HEK293 (cell line): ENCODE results near the gene KCNAB2.

Experiments used
- ATF2 ChIP-seq: fragments of 450-650 bp; formaldehyde crosslinking; IDR thresholded peaks from 2 replicates; pipeline ENCODE4 v1.5.1; 2016; ENCODE audit warnings: missing biosample characterization, missing genetic modification characterization, low read depth
- BCL6B ChIP-seq: fragments of 450-650 bp; formaldehyde crosslinking; IDR thresholded peaks from 2 replicates; pipeline ENCODE4 v1.5.1; 2017; ENCODE audit warnings: missing biosample characterization, missing genetic modification characterization
- HOXD13 ChIP-seq: sonication (generic); formaldehyde crosslinking; IDR thresholded peaks from 2 replicates; pipeline ENCODE4 v1.8.0; 2022; ENCODE audit warnings: missing genetic modification reagents, borderline replicate concordance
- KLF17 ChIP-seq: fragments of 450-650 bp; formaldehyde crosslinking; IDR thresholded peaks from 2 replicates; pipeline ENCODE4 v1.5.1; 2016; ENCODE audit warnings: missing biosample characterization, missing genetic modification characterization
- PRDM2 ChIP-seq: fragments of 450-650 bp; formaldehyde crosslinking; IDR thresholded peaks from 2 replicates; pipeline ENCODE4 v1.5.1; 2016; ENCODE audit warnings: missing biosample characterization, missing genetic modification characterization, borderline replicate concordance
- RBAK ChIP-seq: fragments of 450-650 bp; formaldehyde crosslinking; IDR thresholded peaks from 2 replicates; pipeline ENCODE4 v1.5.1; 2016; ENCODE audit warnings: missing biosample characterization, missing genetic modification characterization
- ZBTB17 ChIP-seq: fragments of 450-650 bp; formaldehyde crosslinking; IDR thresholded peaks from 2 replicates; pipeline ENCODE4 v1.5.1; 2016; ENCODE audit warnings: missing biosample characterization, missing genetic modification characterization
- ZBTB6 ChIP-seq: fragments of 450-650 bp; formaldehyde crosslinking; IDR thresholded peaks from 2 replicates; pipeline ENCODE4 v1.5.1; 2017; ENCODE audit warnings: missing biosample characterization, missing genetic modification characterization
- ZNF121 ChIP-seq: fragments of 450-650 bp; formaldehyde crosslinking; IDR thresholded peaks from 2 replicates; pipeline ENCODE4 v1.5.1; 2016; ENCODE audit warnings: missing biosample characterization, missing genetic modification characterization
- ZNF138 ChIP-seq: fragments of 450-650 bp; formaldehyde crosslinking; IDR thresholded peaks from 2 replicates; pipeline ENCODE4 v1.5.1; 2016; ENCODE audit warnings: missing biosample characterization, missing genetic modification characterization, borderline replicate concordance
- ZNF148 ChIP-seq: fragments of 450-650 bp; formaldehyde crosslinking; IDR thresholded peaks from 2 replicates; pipeline ENCODE4 v1.5.0; 2017; ENCODE audit warnings: missing biosample characterization, missing genetic modification characterization, borderline replicate concordance
- ZNF157 ChIP-seq: fragments of 450-650 bp; formaldehyde crosslinking; IDR thresholded peaks from 2 replicates; pipeline ENCODE4 v1.5.1; 2016; ENCODE audit warnings: missing biosample characterization, missing genetic modification characterization
- ZNF175 ChIP-seq: fragments of 450-650 bp; formaldehyde crosslinking; IDR thresholded peaks from 2 replicates; pipeline ENCODE4 v1.5.1; 2016; ENCODE audit warnings: missing biosample characterization, missing genetic modification characterization
- ZNF18 ChIP-seq: fragments of 450-650 bp; formaldehyde crosslinking; IDR thresholded peaks from 2 replicates; pipeline ENCODE4 v1.5.1; 2016; ENCODE audit warnings: missing biosample characterization, missing genetic modification characterization
- ZNF2 ChIP-seq: fragments of 450-650 bp; formaldehyde crosslinking; IDR thresholded peaks from 2 replicates; pipeline ENCODE4 v1.5.1; 2016; ENCODE audit warnings: missing biosample characterization, missing genetic modification characterization
- ZNF214 ChIP-seq: fragments of 450-650 bp; formaldehyde crosslinking; IDR thresholded peaks from 2 replicates; pipeline ENCODE4 v1.5.1; 2017; ENCODE audit warnings: missing biosample characterization, mild to moderate bottlenecking, missing genetic modification characterization, borderline replicate concordance
- ZNF223 ChIP-seq: fragments of 450-650 bp; formaldehyde crosslinking; IDR thresholded peaks from 2 replicates; pipeline ENCODE4 v1.5.1; 2016; ENCODE audit warnings: missing biosample characterization, missing genetic modification characterization
- ZNF24 ChIP-seq: fragments of 450-650 bp; formaldehyde crosslinking; IDR thresholded peaks from 2 replicates; pipeline ENCODE4 v1.5.1; 2016; ENCODE audit warnings: missing biosample characterization, missing genetic modification characterization
- ZNF266 ChIP-seq: fragments of 450-650 bp; formaldehyde crosslinking; IDR thresholded peaks from 2 replicates; pipeline ENCODE4 v1.5.1; 2016; ENCODE audit warnings: missing biosample characterization, missing genetic modification characterization, low read depth
- ZNF48 ChIP-seq: fragments of 450-650 bp; formaldehyde crosslinking; IDR thresholded peaks from 2 replicates; pipeline ENCODE4 v1.5.1; 2016; ENCODE audit warnings: missing biosample characterization, missing genetic modification characterization
- ZNF560 ChIP-seq: fragments of 450-650 bp; formaldehyde crosslinking; IDR thresholded peaks from 2 replicates; pipeline ENCODE4 v1.5.1; 2017; ENCODE audit warnings: missing biosample characterization, missing genetic modification characterization, borderline replicate concordance
- ZNF629 ChIP-seq: fragments of 450-650 bp; formaldehyde crosslinking; IDR thresholded peaks from 2 replicates; pipeline ENCODE4 v1.5.1; 2017; ENCODE audit warnings: missing biosample characterization, missing genetic modification characterization
- ZNF670 ChIP-seq: fragments of 450-650 bp; formaldehyde crosslinking; IDR thresholded peaks from 2 replicates; pipeline ENCODE4 v1.5.1; 2016; ENCODE audit warnings: missing biosample characterization, missing genetic modification characterization, low read depth
- ZNF701 ChIP-seq: fragments of 450-650 bp; formaldehyde crosslinking; IDR thresholded peaks from 2 replicates; pipeline ENCODE4 v1.5.1; 2016; ENCODE audit warnings: missing biosample characterization, missing genetic modification characterization
- ZNF76 ChIP-seq: fragments of 450-650 bp; formaldehyde crosslinking; IDR thresholded peaks from 2 replicates; pipeline ENCODE4; 2016; ENCODE audit warnings: low read depth, missing biosample characterization, missing genetic modification characterization, borderline replicate concordance
- ZNF785 ChIP-seq: fragments of 450-650 bp; formaldehyde crosslinking; IDR thresholded peaks from 2 replicates; pipeline ENCODE4 v1.5.1; 2016; ENCODE audit warnings: missing biosample characterization, missing genetic modification characterization

The KCNAB2 gene

GRCh38 chr1:6108476-6108875 is 62.8 kb downstream of the KCNAB2 start (continued):
- TF ChIP-seq ATF2 (tag by site-specific recombination) (no peak), PRDM2 (no peak), ZNF121 (no peak), KLF17 (no peak), ZNF148 (0 out of 2 replicates have a peak, but pooled peaks have one; percentile 25), ZNF629 (tag by site-specific recombination) (no peak), ZNF76 (tag by site-specific recombination) (no peak), ZNF18 (tag by site-specific recombination) (no peak), ZNF175 (tag by site-specific recombination) (no peak), ZNF701 (0 out of 2 replicates have a peak, but pooled peaks have one; percentile 37), ZNF48 (tag by site-specific recombination) (no peak), ZBTB17 (no peak), ZNF138 (tag by site-specific recombination) (no peak), RBAK (tag by site-specific recombination) (no peak), HOXD13 (CRISPR knock-in tag) (no peak), ZNF214 (no peak), ZNF266 (no peak), ZNF785 (tag by site-specific recombination) (peak; percentile 80), ZNF223 (tag by site-specific recombination) (no peak), ZNF2 (no peak), ZNF157 (0 out of 2 replicates have a peak, but pooled peaks have one; percentile 6), ZNF560 (tag by site-specific recombination) (no peak), ZNF670 (tag by site-specific recombination) (no peak), BCL6B (tag by site-specific recombination) (no peak), ZBTB6 (tag by site-specific recombination) (no peak), ZNF24 (tag by site-specific recombination) (no peak)
